CD14-positive monocyte (primary cell): Measurements from ENCODE around the gene ZCCHC4. TPM values are rescaled to one million over a fixed set of nuclear protein-coding genes. Genes with fewer than 3 reads are reported as not detected.

Experiments used
- DNase-seq, 3 donors: peaks; one replicate each; pipeline ENCODE4 v3.0.0-alpha.2; 2011 to 2022
- H2AFZ ChIP-seq: 2 replicates; pipeline ENCODE4 v1.6.0; 2012; ENCODE audit warnings: mild to moderate bottlenecking, low read depth, low read length, inconsistent platforms; ENCODE audit not compliant: insufficient read depth, poor library complexity, severe bottlenecking
- H3K27ac ChIP-seq, 2 donors: 1 replicate in 1 of 2; 2 replicates in 1 of 2; pipeline ENCODE4 v1.5.1; 2012 to 2013; ENCODE audit warnings: low read length in 2 of 2, control low read depth in 1 of 2, inconsistent platforms in 1 of 2, low read depth in 1 of 2, mild to moderate bottlenecking in 1 of 2
- H3K27me3 ChIP-seq, 2 donors: one replicate each; pipeline versions ENCODE4 v1.6.0 to v1.6.1; 2011 to 2013; ENCODE audit warnings: low read length in 2 of 2; ENCODE audit not compliant: control insufficient read depth in 2 of 2, insufficient read depth in 2 of 2
- H3K36me3 ChIP-seq, 2 donors: replicated peaks in 1 of 2; 1 replicate in 1 of 2; 2 replicates in 1 of 2; pipeline versions ENCODE4 v1.5.1 to v1.6.1; 2012 to 2013; ENCODE audit warnings: low read length in 2 of 2, control low read depth in 1 of 2, inconsistent platforms in 1 of 2, mild to moderate bottlenecking in 1 of 2; ENCODE audit not compliant: insufficient read depth in 2 of 2, control insufficient read depth in 1 of 2
- H3K4me1 ChIP-seq, 2 donors: 1 replicate in 1 of 2; 2 replicates in 1 of 2; pipeline versions ENCODE4 v1.5.1 to v1.6.1; 2012 to 2013; ENCODE audit warnings: low read length in 2 of 2, control low read depth in 1 of 2, inconsistent platforms in 1 of 2, mild to moderate bottlenecking in 1 of 2, moderate library complexity in 1 of 2; ENCODE audit not compliant: insufficient read depth in 2 of 2, control insufficient read depth in 1 of 2
- H3K4me2 ChIP-seq: replicated peaks from 2 replicates; pipeline ENCODE3; 2012; ENCODE audit warnings: low read length, moderate library complexity, mild to moderate bottlenecking; ENCODE audit not compliant: poor library complexity, severe bottlenecking; ENCODE audit errors: extremely low read depth
- H3K4me3 ChIP-seq, 3 experiments: fragments of 200-600 bp in 1 of 3; sonication (generic) in 1 of 3; replicated peaks in 1 of 3; 1 replicate in 2 of 3; 2 replicates in 1 of 3; pipeline ENCODE4 v1.5.1; 2011 to 2013; ENCODE audit warnings: low read length in 3 of 3, mild to moderate bottlenecking in 3 of 3, control low read depth in 2 of 3, low read depth in 2 of 3, inconsistent platforms in 1 of 3, moderate library complexity in 1 of 3
- H3K79me2 ChIP-seq: 2 replicates; pipeline ENCODE4 v1.6.0; 2012; ENCODE audit warnings: mild to moderate bottlenecking, control low read depth, inconsistent platforms, low read length, moderate library complexity; ENCODE audit not compliant: insufficient read depth
- H3K9ac ChIP-seq: 2 replicates; pipeline ENCODE4 v1.6.0; 2017; ENCODE audit warnings: low read length, mild to moderate bottlenecking; ENCODE audit not compliant: insufficient read depth, poor library complexity, severe bottlenecking
- H3K9me3 ChIP-seq, 2 donors: replicated peaks in 1 of 2; 1 replicate in 1 of 2; 2 replicates in 1 of 2; pipeline versions ENCODE4 v1.5.1 to v1.6.1; 2012 to 2013; ENCODE audit warnings: low read length in 2 of 2, control low read depth in 1 of 2; ENCODE audit not compliant: control insufficient read depth in 1 of 2, insufficient read depth in 1 of 2
- H4K20me1 ChIP-seq: 2 replicates; pipeline ENCODE4 v1.6.0; 2012; ENCODE audit warnings: mild to moderate bottlenecking, low read length, control low read depth, moderate library complexity; ENCODE audit not compliant: insufficient read depth
- H3K27ac Mint-ChIP-seq, 7 donors: one replicate each; pipeline ENCODE4 v1.8.0; 2020; ENCODE audit warnings: mild to moderate bottlenecking in 7 of 7, mixed read lengths in 7 of 7, moderate library complexity in 6 of 7, inconsistent platforms in 2 of 7
- H3K27me3 Mint-ChIP-seq, 3 donors: one replicate each; pipeline ENCODE4 v1.8.0; 2021 to 2022; ENCODE audit warnings: low read depth in 3 of 3, mild to moderate bottlenecking in 3 of 3, mixed read lengths in 3 of 3, moderate library complexity in 3 of 3, inconsistent platforms in 1 of 3
- H3K36me3 Mint-ChIP-seq, 2 donors: one replicate each; pipeline ENCODE4 v1.8.0; 2020; ENCODE audit warnings: mixed read lengths in 2 of 2, inconsistent platforms in 1 of 2, mild to moderate bottlenecking in 1 of 2
- H3K4me1 Mint-ChIP-seq: one replicate; pipeline ENCODE4 v1.8.0; 2020; ENCODE audit warnings: mild to moderate bottlenecking, mixed read lengths
- H3K4me3 Mint-ChIP-seq, 2 donors: one replicate each; pipeline ENCODE4 v1.8.0; 2020; ENCODE audit warnings: mild to moderate bottlenecking in 2 of 2, mixed read lengths in 2 of 2, moderate library complexity in 1 of 2
- H3K9me3 Mint-ChIP-seq, 7 donors: one replicate each; pipeline ENCODE4 v1.8.0; 2020 to 2022; ENCODE audit warnings: mixed read lengths in 7 of 7, mild to moderate bottlenecking in 6 of 7, moderate library complexity in 6 of 7, inconsistent platforms in 2 of 7
- WGBS: methylation state at CpG from one replicate; pipeline ENCODE4 v1.1.5; 2013; ENCODE audit warnings: missing lambda C conversion rate; ENCODE audit not compliant: insufficient coverage; 5-methylcytosine and 5-hydroxymethylcytosine counted together
- intact Hi-C, 2 donors: fragments of 100-400 bp; cut with micrococcal nuclease; formaldehyde crosslinking; loops; one replicate each; pipeline versions ENCODE4 v1.15.0 to v1.15.1; 2023
- polyA plus RNA-seq, 3 donors: library from polyadenylated mRNA; depleted of rRNA in 1 of 3; unstranded in 2 of 3; stranded (reverse) in 1 of 3; fragments of 300-500 nt in 2 of 3; fragments of >200 nt in 1 of 3; fragmentation: Illumina TruSeq in 2 of 3; gene quantifications; 1 replicate in 2 of 3; 2 replicates in 1 of 3; pipeline ENCODE4 v1.2.3, GENCODE V29; 2012 to 2021
- TF ChIP-seq, protein P1 (sequence below): fragments of 200-600 bp; IDR thresholded peaks from one replicate; pipeline ENCODE4 v1.8.0; 2022; ENCODE audit warnings: antibody characterized with exemption, mild to moderate bottlenecking

ZCCHC4 gene
- polyA plus RNA-seq, 3 donors, result 1.6 to 3.5 (median 3.4) TPM

DNA sequence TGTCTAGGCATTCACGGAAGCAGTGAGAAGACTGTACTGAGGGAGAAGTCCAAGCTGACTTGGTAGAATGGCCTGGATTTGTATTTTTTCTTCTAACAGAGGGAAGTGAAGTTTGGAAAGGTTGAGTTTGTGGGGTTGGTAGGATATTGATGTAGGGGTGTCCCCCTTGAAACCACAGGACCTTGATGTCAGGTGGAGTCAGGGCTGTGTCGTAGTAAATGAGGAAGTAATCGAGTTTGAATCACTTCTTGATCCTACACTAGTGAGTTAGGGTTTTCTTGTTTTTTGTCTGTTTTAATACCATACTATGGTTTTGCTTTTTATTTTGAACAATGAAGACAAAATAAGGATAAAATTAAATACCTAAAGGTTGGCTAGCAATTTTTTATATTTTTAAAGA lies 34.3 kb downstream of the ZCCHC4 start:
- Histone ChIP-seq H3K27me3 (no peaks in the 10 kb centered on the region), H3K4me3 (no peak overlapping the region), H3K36me3 (peaks cover 2 to 18% of the 10 kb centered on the region in 2 donors), H3K4me1 (no peaks in the 10 kb centered on the region), H3K27ac (no peak overlapping the region), H3K79me2 (no peaks in the 10 kb centered on the region), H3K9me3 (no peaks in the 10 kb centered on the region), H2AFZ (no peak overlapping the region), H3K4me2 (no peak overlapping the region), H3K9ac (no peak overlapping the region), H4K20me1 (no peaks in the 10 kb centered on the region)
- Mint-ChIP-seq H3K4me3 (no peak overlapping the region), H3K36me3 (peaks cover 12 to 17% of the 10 kb centered on the region in 2 donors), H3K9me3 (no peaks in the 10 kb centered on the region), H3K27me3 (no peaks in the 10 kb centered on the region), H3K27ac (peak overlapping the region in 1 of 7 donors; percentile 7), H3K4me1 (peaks cover 2% of the 10 kb centered on the region)
- peak in 1 of 3 donors; percentile 9 for DNase-seq
- intact Hi-C loops, result no loop called here
- 100% methylated on average over 1 of the region's 3 CpGs for WGBS
- TF ChIP-seq, protein P1, sequence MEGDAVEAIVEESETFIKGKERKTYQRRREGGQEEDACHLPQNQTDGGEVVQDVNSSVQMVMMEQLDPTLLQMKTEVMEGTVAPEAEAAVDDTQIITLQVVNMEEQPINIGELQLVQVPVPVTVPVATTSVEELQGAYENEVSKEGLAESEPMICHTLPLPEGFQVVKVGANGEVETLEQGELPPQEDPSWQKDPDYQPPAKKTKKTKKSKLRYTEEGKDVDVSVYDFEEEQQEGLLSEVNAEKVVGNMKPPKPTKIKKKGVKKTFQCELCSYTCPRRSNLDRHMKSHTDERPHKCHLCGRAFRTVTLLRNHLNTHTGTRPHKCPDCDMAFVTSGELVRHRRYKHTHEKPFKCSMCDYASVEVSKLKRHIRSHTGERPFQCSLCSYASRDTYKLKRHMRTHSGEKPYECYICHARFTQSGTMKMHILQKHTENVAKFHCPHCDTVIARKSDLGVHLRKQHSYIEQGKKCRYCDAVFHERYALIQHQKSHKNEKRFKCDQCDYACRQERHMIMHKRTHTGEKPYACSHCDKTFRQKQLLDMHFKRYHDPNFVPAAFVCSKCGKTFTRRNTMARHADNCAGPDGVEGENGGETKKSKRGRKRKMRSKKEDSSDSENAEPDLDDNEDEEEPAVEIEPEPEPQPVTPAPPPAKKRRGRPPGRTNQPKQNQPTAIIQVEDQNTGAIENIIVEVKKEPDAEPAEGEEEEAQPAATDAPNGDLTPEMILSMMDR, result no peak

DNA sequence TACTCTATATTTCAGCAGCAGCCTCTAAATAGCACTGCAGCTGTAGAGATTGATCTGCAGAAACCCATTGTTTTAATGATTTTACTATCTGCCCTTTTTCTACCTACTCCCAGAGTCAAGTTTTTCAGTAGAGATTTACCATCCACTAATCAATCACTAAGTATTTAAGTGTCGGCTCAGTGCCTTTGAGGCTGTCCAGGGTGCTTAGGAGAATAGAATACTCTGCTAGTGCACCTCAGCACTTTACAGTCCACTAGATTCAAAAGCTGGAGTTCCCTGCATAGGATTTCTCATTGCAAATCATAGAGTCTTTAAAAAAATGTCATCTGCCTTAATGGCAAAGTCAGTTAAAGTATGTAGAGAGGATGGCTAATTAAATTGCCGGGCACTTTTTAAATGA lies 34.9 kb downstream of the ZCCHC4 start:
- intact Hi-C loops, result no loop called here
- no CpG with 5 or more reads among the region's 2 CpGs for WGBS
- TF ChIP-seq, protein P1, result no peak
- no peaks in the 10 kb centered on the region for H3K27me3 ChIP-seq
- H3K4me1 ChIP-seq, result no peaks in the 10 kb centered on the region
- Mint-ChIP-seq H3K4me1 (peaks cover 2% of the 10 kb centered on the region), H3K27me3 (no peaks in the 10 kb centered on the region), H3K4me3 (no peak overlapping the region), H3K9me3 (no peaks in the 10 kb centered on the region), H3K27ac (no peak overlapping the region), H3K36me3 (peaks cover 14 to 16% of the 10 kb centered on the region in 2 donors)
- H3K4me2 ChIP-seq, result no peak overlapping the region
- H3K9ac ChIP-seq, result no peak overlapping the region
- peaks cover 2 to 21% of the 10 kb centered on the region in 2 donors for H3K36me3 ChIP-seq
- no peak for DNase-seq
- no peak overlapping the region for H2AFZ ChIP-seq
- H3K4me3 ChIP-seq, result no peak overlapping the region
- H3K9me3 ChIP-seq, result no peaks in the 10 kb centered on the region
- no peaks in the 10 kb centered on the region for H3K79me2 ChIP-seq
- H3K27ac ChIP-seq, result no peak overlapping the region
- H4K20me1 ChIP-seq, result no peaks in the 10 kb centered on the region
